ENCODE results near the gene VWA8.
"Not testable (repeated sequence)": the region's sequence is repeated elsewhere in the genome, so short reads cannot be mapped to it uniquely, and the experiment has no call there.

The VWA8 gene

GRCh38 chr13:41791056-41791455 is 169.9 kb downstream of the VWA8 start:
- DNase-seq = no peak

- DNase-seq = no peak
Observed at GRCh38 chr13:41788552-41788951, 172.4 kb downstream of the VWA8 start.

GRCh38 chr13:41785402-41786172 is 175.3 kb downstream of the VWA8 start:
- no peak for DNase-seq

- DNase-seq = no peak
Observed at GRCh38 chr13:41782086-41782485, 178.8 kb downstream of the VWA8 start.

GRCh38 chr13:41780715-41781706 is 179.9 kb downstream of the VWA8 start:
- no peak for DNase-seq

GRCh38 chr13:41775251-41775650 is 185.7 kb downstream of the VWA8 start:
- no peak for DNase-seq

- no peak for DNase-seq
Observed at GRCh38 chr13:41774605-41775218, 186.2 kb downstream of the VWA8 start.

- DNase-seq = no peak
Observed at GRCh38 chr13:41767801-41768200, 193.1 kb downstream of the VWA8 start.

- DNase-seq = no peak
Observed at GRCh38 chr13:41766439-41766838, 194.5 kb downstream of the VWA8 start.

- DNase-seq = no peak
Observed at GRCh38 chr13:41765813-41766212, 195.1 kb downstream of the VWA8 start.

- no peak for DNase-seq
Observed at GRCh38 chr13:41765020-41765419, 195.9 kb downstream of the VWA8 start.

GRCh38 chr13:41764558-41764957 is 196.4 kb downstream of the VWA8 start:
- no peak for DNase-seq

- no peak for DNase-seq
Observed at GRCh38 chr13:41763782-41764181, 197.1 kb downstream of the VWA8 start.

- no peak for DNase-seq
Observed at GRCh38 chr13:41762796-41763195, 198.1 kb downstream of the VWA8 start.

GRCh38 chr13:41756198-41756880 is 204.6 kb downstream of the VWA8 start:
- DNase-seq = no peak

GRCh38 chr13:41751734-41752445 is 209.0 kb downstream of the VWA8 start:
- no peak for DNase-seq

GRCh38 chr13:41751277-41751676 is 209.6 kb downstream of the VWA8 start:
- DNase-seq = no peak

- DNase-seq = no peak
Observed at GRCh38 chr13:41746259-41746658, 214.7 kb downstream of the VWA8 start.

- DNase-seq = not testable (repeated sequence)
Observed at GRCh38 chr13:41745496-41745895, 215.4 kb downstream of the VWA8 start.

- DNase-seq = no peak
Observed at GRCh38 chr13:41742917-41743552, 217.9 kb downstream of the VWA8 start.

- DNase-seq = no peak
Observed at GRCh38 chr13:41740479-41740878, 220.4 kb downstream of the VWA8 start.
